Middle frontal gyrus (tissue), 1 donor: ENCODE measurements around the gene CCDC88C.
A peak's percentile ranks its signal among the peaks of the same experiment; 100 is the strongest.

Experiments used
- DNase-seq: peaks from one replicate; pipeline ENCODE4 v3.0.0-alpha.2; 2015; ENCODE audit warnings: low spot score; ENCODE audit errors: extremely low spot score

Gene CCDC88C

DNA sequence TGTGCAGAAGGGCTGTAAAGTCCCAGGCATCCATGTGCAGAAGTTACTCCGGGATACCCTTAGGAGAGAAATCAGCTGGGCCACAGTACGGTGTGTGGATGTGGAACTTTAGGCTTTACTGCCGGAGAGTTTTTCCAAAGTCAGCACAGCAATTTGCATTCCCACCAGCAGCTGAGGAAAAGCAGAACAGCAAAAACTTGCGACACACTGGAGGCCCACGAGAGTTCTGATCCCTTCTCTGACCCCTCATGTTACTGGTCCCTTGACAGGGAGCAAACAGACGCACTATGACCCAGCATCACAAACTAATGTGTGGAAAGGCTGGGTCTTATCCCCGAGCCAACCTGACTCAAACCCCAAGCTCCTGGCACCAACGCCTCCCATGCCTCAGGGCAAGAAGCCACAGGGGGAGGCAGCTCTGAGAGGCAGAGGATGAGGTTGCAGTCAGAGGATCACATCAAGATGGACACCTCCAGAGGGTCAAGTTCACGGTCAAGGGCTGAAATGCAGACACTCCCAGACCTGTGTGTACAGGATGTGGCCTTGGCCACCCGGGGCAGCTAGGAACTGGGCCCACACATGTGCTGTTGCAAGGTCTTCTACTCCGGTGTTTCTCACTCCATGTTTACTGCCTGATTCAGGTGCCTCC, 38.6 kb downstream of the CCDC88C start:
- DNase-seq, result no peak

DNA sequence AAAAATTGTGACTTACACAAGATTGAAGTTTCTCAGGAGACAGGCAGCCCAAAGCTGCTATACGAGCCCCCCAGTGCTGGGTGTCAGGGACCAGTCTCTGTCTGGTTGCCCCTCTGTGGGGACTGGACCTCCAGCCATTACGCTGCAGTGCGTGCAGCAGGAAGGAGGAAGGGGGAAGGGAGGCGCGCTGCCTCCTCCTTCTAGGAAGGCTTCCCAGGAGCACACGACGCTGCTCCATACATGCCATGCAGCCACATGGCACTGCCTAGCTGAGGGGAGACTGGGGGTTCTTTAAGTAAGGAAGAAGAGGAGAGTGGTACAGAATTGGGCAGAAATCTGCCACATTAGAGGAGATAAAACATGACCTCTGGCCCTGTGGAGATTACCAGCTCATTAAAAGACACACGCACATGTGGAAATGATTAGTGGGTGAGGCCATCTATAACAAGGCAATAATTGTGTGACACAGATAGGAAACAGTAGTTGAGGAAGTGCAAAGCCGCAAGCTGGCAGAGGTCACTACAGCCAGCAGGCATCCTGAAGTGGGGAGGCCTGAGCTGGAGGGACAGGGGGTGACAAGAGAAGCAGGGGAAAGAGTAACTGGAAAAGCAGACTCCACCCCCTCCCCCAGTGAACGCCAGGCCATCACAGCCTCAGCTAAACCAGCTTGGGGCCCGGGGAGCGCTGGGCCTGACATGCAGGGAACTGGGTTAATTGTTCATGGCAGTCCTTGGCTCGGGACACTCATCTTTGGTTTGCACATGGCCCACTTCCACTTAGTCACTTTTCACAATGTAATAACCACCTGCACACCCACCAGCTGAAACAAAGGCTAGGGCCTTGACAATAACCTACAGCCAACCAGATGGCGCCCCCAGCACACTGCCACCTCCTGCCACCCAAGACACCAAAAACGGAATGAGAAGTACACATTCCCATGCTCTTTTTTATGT, 39.6 kb downstream of the CCDC88C start:
- no peak for DNase-seq

DNA sequence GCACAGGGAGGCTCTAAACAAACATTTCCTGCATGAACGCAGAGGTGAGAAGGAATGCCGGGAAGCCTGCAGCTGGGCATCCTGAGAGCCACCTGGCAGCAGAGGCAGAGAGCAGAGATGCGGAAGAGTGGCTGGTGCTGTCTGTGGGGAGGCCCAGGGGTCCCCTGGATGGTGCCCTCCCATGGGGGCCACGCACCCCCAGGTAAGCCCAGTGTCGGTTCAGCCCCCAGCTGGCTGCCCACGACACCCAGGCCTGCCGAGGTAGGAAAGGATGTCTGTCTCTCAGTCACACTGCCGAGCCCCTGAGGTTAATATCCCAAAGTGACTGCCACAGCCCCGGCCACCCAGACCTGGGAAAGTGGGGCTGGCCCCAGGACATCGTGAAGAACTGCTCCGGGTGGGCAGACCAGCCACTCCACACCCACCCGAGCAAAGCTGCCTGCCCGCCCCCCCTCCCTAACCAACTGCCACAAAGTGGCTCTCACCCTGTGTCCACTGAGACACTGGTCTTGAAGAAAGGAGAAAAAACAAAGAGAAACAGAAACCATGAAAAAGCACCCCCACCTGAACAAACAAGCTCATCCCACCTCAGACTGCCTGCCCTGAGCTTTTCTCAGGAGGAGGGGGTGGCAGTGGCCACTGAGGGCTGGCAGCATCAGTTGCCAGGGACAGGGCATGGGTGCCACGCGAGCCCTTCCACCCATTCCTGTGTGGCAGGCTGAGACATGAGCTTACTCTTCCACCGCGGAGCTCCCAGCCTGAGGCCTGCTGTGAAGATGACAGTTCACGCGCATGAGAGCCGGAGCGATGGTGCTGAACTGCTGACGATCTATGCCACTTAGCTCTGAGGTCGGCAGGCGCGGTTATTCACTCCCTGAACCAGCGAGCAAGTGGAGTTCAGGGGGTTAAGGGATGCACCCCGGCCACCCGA, 40.8 kb downstream of the CCDC88C start:
- DNase-seq, result no peak

DNA sequence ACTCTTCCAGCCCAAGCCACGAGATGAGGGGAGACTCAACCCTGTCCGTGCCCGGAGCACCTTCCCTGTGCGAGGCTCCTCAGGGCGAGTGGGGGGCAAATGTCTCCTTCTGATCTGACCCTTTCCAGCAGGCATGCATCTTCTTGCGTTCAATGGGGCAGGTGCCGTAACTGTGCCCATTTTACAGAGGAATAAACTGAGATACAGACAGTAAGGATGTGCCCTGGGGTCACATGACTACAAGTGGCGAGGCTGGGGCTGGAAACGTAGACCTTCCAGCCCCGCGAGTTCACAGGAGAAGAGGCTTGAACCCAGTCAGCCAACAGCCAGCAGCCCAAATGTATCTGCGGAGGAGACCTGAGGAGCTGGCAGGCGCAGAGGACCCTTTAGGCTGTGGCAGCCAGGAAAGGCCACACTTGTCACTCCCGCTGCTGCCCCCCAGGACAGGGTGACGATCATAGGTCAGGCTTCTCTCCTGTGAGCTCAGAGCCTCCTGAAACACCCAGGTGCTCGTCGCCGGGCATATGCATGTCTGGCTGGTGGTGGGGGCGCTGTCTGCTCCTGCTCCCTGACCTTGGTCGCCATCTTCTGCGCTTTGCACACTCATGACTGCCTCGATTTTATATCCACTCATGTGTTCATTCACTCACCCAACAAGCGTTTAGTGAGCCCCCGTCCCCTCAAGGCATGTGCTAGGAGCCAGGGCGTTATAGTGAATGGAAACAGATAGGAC, 41.7 kb downstream of the CCDC88C start:
- no peak for DNase-seq

DNA sequence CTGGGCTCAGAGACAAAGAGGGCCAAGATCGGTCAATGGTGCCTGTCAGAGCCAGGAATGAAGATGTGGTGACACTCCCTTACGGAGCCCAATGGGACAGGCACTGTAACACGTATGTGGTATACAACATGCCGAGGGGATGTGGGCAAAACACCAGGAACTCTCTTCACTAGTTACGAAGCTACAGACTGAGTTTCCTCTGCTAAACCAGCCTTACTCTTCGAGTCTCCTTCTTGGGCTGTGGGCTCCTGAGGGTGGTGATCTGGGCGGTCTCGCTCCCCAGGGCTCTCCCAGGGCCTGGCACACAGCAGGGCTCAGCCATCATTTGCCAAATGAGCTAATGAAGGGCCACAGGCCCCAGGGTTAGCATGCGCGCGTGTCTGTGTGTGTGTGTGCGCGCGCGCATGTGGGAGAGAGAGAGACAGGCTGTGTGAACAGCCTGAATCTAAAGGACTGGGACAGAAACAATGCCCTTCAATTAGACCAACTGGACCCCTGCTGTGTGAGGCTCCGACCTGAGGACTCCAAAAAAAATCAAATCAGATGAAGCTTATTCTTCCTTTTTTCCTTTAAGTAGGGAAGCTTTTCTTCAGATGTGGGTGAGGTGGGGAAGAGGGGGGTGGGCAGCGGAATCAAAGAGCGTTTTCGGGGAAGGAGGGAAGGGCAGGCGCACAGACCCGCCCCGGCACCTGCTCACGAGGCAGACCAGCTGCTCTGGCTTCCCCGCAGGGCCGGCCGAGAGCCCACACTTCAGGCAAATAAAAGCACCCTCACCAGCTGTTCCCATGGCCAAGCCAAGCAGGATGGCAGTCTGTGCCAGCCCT, 42.5 kb downstream of the CCDC88C start:
- DNase-seq, result no peak

DNA sequence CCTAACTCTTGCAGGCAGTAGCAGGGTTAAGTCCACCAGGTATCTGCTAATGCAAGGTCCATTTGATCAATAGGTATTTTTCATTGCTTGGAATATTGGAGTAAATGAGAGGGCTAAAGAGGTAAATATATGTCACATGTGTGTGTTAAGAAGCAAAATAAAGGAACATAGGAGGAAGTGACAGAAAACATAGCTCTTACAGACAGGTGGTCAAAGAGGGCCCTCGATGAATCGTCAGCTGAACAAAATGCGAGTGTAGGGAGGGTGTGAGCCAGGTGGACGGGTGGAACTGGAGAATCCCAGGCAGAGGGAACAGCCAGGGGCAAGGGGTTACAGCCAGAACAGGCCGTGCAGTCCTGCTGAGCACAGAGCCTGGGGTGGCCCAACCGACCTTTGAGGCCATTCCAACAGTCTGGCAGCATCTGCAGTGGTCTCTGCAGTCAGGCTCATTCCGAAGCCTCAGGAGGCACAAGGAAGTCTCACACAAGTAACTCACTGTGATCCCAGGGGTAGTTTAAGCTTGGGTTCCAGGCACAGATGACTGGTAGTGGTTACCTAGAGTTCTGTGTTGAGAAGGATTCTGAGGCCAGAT, 43.2 kb downstream of the CCDC88C start:
- no peak for DNase-seq

DNA sequence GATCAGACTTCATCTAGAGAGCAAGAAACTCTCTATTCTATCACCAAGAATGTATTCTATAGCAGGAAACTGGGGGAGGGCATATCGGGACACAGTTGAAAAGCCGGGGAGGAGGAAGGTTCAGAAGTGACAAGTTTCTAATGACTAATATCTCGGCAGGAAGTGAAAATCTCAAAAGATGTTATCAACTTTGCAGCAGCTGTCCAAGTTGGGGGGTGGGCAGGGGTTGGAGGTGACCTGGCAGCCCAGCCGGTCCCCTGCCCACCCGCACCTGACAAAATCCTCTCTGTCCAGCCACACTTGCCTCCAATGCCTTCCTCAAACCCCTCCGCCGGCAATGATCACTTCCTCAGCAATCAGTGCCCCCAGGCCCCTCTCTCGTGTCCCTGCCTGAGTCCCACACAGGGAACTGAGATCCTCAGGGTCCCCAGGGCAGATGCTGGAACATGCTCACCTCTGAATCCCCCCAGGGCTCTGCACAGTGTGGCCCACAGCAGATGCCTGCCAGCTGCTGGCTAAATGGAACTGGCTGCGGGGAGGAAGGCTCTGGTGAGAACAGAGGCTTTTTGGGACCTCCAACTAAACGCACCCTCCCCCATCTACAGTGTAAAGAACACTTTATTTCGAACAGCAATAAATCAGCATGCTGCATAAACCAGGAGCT, 43.9 kb downstream of the CCDC88C start:
- DNase-seq, result no peak

DNA sequence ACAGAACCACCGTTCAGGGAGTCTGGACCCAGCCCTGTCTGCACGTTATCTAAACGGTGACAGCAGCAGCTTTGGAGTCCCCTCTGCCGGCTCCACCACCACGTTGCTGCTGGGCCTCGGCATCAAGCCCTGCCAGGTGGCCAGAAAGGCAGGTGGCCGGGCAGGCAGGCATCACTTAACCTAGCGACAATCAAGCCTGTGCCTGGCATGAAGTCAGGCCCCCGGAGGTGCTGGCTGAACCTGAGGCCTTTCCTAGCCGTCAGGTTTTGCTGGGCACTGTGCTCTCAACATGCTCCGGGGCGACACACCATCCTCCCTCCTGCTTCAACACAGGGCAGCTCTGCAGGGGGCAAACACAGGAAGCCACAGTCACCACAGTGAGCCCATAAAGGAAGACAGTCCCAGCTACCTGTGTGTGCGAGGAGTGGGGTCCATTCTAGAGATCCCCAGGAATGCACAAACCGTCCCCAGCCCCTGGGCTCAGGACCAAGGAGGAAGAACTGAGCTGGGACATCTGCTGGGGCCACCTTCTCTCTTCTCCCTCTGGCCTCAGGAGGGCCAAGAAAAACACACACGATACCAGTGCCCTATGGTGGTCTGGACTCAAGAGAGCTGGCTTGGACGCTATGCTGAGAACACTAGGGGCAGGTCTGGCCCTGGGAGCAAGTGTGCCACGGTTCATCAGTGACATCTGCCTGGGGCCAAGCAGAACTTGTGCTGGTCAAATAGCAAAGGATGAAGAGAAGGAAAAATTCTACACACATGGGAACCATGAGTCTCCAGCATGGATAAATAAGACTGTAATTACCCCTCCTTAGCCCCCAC, 44.7 kb downstream of the CCDC88C start:
- no peak for DNase-seq

DNA sequence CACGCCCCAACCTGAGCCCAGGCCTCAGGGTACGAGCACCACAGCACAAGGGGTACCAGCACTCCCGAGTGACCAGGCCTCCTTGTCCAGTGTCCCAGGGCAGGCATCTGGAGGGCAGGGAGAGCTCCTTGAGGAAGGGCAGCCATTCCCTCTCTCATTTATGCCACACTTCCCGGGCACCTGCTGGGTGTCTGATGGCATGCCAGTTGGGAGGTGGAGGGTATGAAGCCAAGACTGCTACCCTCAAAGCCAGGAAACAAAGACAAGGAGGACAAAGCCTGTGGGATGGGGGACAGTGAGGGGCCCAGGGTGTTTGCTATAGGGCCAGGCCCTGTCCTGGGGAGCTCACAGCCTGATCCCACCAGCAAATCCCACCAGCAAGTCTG, 45.6 kb downstream of the CCDC88C start:
- no peak for DNase-seq

DNA sequence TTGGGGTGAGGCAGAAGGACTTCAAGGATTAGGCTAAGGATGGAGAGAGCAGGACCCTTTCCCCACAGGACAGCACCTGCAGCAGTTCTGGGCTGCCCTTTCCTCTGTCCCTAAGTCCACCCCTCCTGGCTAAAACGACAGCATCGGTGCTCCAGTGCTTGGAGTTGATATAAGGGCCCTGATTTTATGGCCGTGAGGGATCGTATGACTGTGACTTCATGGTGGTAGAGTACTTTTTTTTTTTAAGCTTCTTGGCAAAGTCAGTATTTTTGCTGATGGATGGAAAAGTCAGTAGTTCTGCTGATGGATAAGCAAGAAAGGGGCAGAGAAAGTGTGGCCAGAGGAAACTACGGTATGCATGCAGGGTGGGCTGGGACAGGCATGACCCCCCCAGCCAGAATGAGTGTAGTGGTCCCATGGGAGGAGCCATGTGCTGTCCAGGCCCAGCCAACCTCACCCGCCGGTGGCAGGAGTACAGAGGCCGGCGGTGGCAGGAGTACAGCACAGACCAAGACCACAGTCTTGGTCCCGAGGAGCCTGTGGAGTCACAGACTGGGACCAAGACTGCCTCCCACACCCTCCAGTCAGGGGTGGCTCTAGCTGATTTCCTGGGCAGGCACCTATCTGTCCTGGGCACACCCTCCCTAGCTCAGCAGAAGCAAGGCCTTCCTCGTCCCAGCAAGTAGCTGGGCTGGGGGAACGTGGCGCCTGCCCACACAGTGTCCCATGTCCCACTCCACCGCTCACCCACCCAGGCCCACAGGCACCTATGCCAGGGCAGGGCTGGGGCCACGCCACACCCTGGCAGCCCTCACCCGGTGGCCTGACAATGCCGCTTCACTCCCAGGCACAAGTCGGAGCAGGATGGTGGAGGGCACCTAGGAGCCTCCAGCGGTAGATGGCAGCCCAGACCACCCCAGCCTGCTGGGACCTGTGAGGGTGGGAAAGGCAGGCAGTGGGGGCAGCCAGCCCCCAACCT, 46.3 kb downstream of the CCDC88C start:
- no peak for DNase-seq

DNA sequence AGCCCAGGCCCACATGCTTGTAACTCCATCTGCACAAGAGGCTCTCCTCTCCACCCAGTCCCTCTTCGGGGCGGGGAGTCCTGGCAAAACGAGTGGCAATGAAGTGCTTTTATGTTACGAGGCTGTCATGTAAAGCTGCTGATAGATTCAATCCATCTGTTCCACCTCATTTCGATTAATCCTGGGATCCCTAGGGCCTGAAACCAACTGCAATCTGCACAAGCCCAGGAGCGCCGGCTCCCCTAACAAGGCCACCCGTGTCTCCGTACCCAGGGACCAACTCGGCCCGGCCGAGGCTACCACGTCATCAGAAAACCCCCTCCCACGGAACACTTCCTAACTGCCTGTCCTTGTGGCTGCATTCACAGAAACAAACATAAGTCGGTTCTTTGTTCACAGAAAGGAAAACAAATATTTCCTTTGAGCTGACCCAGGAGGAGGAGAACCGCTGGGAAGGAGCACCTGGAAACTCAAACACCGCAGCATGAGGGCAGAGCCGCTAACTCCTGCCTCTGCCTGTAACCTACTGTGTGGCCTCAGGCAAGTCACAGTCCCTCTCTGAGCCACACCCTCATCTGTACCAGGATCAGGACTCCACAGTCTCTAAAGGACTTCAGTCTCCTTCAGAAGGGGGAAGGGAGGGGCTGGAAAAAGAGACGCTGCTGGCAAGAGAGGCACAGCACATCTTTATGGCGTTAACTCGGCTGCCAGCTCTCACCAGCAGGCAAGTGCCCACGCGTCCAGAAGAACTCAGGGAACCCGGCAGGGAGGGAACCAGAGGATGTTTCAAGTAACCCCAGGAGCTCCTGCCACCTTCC, 47.8 kb downstream of the CCDC88C start:
- DNase-seq, result peak; percentile 62

DNA sequence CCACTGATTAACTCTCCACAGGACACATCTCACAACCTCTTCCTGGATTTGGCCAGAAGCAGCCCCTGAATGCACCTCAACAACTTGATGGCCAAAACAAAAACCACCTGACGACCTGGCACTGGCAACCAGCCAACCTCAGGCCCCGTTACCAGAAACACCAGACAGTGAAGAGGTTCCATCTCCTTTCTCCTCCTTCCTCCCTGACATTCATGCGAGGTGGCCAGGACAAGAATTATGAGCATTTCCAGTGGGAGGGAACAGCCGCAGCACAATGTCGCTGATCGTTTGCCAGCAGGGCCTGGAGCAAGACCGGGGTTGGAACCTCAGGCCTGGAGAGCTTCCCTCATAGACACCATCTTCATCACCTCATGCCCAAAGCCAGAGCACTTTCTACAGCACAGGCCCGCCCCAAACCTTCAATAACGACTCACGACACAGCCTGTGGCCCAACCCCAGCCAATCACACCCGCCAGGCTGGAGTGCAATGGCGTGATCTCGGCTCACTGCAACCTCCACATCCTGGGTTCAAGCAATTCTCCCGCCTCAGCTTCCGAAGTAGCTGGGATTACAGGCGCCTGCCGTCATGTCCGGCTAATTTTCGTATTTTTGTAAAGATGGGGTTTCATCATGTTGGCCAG, 48.7 kb downstream of the CCDC88C start:
- no peak for DNase-seq

DNA sequence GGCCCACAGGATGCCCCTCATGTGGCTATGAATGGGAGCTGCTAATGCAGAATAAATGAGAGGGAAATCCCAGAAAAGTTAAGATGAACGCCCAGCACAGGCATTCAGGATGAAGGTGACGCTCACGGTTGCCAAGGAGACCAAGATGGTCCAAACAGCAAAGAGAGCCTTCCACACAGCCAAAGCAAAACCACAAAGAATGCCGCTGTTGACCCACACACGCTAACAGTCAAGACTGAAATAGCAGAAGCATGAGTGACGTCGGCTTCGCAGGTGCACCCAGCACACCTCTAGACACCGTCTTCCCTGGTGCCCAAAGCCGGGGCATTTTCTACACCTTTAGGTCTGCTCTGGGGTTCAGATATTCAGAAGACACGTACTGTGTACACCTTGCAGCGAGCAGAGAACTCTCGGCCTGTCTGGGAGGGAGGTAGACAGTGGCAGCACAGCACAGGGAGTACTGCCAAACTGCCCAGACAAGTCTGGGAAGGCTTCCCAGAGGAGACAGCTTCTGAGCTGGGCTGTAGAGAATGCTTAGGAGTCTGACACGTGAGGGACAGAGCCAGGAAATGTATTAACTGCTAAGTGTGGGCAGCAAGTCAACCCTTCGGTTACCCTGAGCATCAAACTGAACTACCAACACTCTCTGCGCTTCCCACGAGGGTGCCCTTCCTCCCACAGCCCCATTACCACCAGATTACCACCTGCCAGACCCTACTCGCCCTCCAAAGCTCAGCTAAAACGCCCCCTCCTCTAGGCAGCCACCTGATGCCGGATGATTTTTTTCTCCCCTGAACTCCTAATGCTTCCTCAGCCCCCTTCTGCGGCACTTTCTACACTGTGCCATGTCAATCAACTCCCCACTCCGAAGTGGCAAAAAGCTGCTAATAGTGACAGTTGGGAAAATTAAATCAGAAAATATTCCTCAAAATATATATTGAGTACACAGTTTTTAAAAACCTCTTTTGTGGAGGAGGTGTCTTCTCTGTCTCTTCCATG, 50.1 kb downstream of the CCDC88C start:
- DNase-seq, result no peak

DNA sequence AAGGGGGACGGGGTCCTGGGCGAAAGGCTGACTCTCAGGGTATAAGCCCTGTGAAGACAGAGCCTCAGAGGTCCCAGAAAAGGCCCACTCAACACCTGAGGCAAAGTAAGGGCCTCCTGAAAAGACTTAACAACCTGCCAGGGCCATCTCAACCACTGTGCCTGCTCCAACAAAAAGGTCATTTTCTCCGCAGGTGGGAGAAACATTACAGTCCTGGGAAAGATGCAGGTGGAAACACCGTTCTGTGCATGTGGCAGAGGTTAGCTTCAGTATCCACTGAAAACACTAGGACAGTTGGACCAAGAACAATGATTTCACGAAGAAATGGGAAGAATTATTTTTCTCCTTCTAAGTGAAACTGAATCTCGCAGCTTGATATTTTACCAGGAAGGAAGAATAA, 50.9 kb downstream of the CCDC88C start:
- no peak for DNase-seq

DNA sequence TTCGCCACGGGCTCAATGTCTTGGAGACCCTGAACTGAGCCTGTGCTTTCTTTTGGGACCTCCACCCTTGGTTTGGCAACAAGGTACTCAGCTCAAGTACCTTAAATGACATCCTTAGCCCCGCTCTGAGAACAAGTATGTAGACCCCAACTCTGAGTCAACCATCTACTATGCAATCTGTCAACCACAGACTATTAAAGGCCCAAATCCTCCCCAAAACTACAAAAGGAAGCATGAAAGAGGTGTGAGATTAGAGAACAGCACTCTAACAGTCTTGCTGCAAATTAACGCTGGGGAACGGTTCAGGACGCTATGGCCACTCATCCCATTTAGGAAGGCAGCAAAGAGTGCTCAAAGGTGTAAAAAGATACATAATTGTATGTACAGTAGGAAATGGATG, 52.1 kb downstream of the CCDC88C start:
- DNase-seq, result no peak
